OCI-LY3 (cell line): ENCODE data around the gene ATP2C2.

Source experiments
- EZH2phosphoT487 ChIP-seq: fragments of 200-600 bp; shearing (Covaris generic); IDR thresholded peaks from 2 replicates; pipeline ENCODE4 v1.6.1; 2018; ENCODE audit warnings: antibody characterized with exemption, mixed run types, low read depth
- TF ChIP-seq, protein P1 (sequence below): fragments of 200-600, 300-600 bp; sonication (generic); IDR thresholded peaks from 2 replicates; pipeline ENCODE4 v1.5.1; 2014; ENCODE audit warnings: antibody characterized with exemption, low read length, low read depth

GRCh38 chr16:84369105-84369504 is 767 bp downstream of the ATP2C2 start:
- TF ChIP-seq, protein P1, sequence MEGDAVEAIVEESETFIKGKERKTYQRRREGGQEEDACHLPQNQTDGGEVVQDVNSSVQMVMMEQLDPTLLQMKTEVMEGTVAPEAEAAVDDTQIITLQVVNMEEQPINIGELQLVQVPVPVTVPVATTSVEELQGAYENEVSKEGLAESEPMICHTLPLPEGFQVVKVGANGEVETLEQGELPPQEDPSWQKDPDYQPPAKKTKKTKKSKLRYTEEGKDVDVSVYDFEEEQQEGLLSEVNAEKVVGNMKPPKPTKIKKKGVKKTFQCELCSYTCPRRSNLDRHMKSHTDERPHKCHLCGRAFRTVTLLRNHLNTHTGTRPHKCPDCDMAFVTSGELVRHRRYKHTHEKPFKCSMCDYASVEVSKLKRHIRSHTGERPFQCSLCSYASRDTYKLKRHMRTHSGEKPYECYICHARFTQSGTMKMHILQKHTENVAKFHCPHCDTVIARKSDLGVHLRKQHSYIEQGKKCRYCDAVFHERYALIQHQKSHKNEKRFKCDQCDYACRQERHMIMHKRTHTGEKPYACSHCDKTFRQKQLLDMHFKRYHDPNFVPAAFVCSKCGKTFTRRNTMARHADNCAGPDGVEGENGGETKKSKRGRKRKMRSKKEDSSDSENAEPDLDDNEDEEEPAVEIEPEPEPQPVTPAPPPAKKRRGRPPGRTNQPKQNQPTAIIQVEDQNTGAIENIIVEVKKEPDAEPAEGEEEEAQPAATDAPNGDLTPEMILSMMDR, result no peak
- no peak for TF ChIP-seq EZH2phosphoT487
